Bronchial epithelial cell (primary cell): ENCODE data around the gene KRTAP10-5. TPM values are rescaled to one million over a fixed set of nuclear protein-coding genes. Genes with fewer than 3 reads are reported as not detected.
"Not testable (repeated sequence)": the region's sequence is repeated elsewhere in the genome, so short reads cannot be mapped to it uniquely, and the experiment has no call there.

Experiments
- DNase-seq: peaks from one replicate; pipeline ENCODE4 v3.0.0-alpha.2; 2010; ENCODE audit warnings: low read depth
- FAIRE-seq: peaks from 2 replicates; lab custom pipeline; 2011; peaks lifted over from hg19 to GRCh38; lab: Jason Lieb, UNC
- H3K27me3 ChIP-seq: 2 replicates; pipeline ENCODE4 v1.5.1; 2011; ENCODE audit warnings: low read length; ENCODE audit not compliant: control insufficient read depth, insufficient read depth
- H3K36me3 ChIP-seq: 2 replicates; pipeline ENCODE4 v1.5.1; 2011; ENCODE audit warnings: low read length; ENCODE audit not compliant: control insufficient read depth, insufficient read depth
- H3K4me3 ChIP-seq: 2 replicates; pipeline ENCODE4 v1.5.1; 2011; ENCODE audit warnings: mild to moderate bottlenecking, low read depth, low read length, control low read depth
- CTCF ChIP-seq: IDR thresholded peaks from 2 replicates; pipeline ENCODE4 v1.5.1; 2011; ENCODE audit warnings: mild to moderate bottlenecking, moderate library complexity, low read length, control low read depth, inconsistent platforms; ENCODE audit not compliant: insufficient read depth, severe bottlenecking
- total RNA-seq: library from RNA; depleted of rRNA; stranded (reverse); fragments of >200 nt; gene quantifications from 2 replicates; pipeline ENCODE4 v1.2.1, GENCODE V29; 2014

KRTAP10-5 gene
- total RNA-seq, 1 donor from 2014 or later: not detected

- Histone ChIP-seq H3K27me3 (no peaks in the 10 kb centered on the region), H3K4me3 (no peak overlapping the region), H3K36me3 (no peaks in the 10 kb centered on the region)
- DNase-seq (no peak), FAIRE-seq (no peak)
- no peak for TF ChIP-seq CTCF
Measured at GRCh38 chr21:44613386-44614155, 33.2 kb upstream of the KRTAP10-5 start.

- Histone ChIP-seq H3K36me3 (no peaks in the 10 kb centered on the region), H3K4me3 (no peak overlapping the region), H3K27me3 (no peaks in the 10 kb centered on the region)
- FAIRE-seq (no peak), DNase-seq (no peak)
- no peak for TF ChIP-seq CTCF
Measured at GRCh38 chr21:44612669-44613229, 32.3 kb upstream of the KRTAP10-5 start.

GRCh38 chr21:44612029-44612486 lies 31.7 kb upstream of the KRTAP10-5 start, which contains the start of gene KRTAP10-8:
KRTAP10-8 (plus strand) TSS chr21:44612079; CDS start chr21:44612101, 22 bp downstream.
- TF ChIP-seq CTCF: no peak
- H3K27me3 ChIP-seq: no peaks in the 10 kb centered on the region
- H3K4me3 ChIP-seq: no peak within 1 kb of the TSS

GRCh38 chr21:44611551-44611950 lies 31.1 kb upstream of the KRTAP10-5 start:
- Histone ChIP-seq H3K4me3 (no peak overlapping the region), H3K27me3 (no peaks in the 10 kb centered on the region), H3K36me3 (no peaks in the 10 kb centered on the region)
- DNase-seq: no peak
- no peak for FAIRE-seq
- TF ChIP-seq CTCF: no peak

More at GRCh38 chr21:44612029-44612486, 31.7 kb upstream of the KRTAP10-5 start, which contains the start of gene KRTAP10-8:
- FAIRE-seq: no peak
- DNase-seq: no peak
- H3K36me3 ChIP-seq: no peaks in the 10 kb centered on the region

- not testable (repeated sequence) for DNase-seq, FAIRE-seq, H3K27me3 ChIP-seq, H3K36me3 ChIP-seq, H3K4me3 ChIP-seq
Measured at GRCh38 chr21:44610157-44610843, 29.9 kb upstream of the KRTAP10-5 start.

- no peak for TF ChIP-seq CTCF
- no peak for FAIRE-seq
Measured at GRCh38 chr21:44609193-44609592, 28.8 kb upstream of the KRTAP10-5 start.

More at GRCh38 chr21:44609193-44609592, 28.8 kb upstream of the KRTAP10-5 start:
- Histone ChIP-seq H3K36me3 (no peaks in the 10 kb centered on the region), H3K4me3 (no peak overlapping the region), H3K27me3 (no peaks in the 10 kb centered on the region)
- no peak for DNase-seq
